GM23338 (cell line): ENCODE data around the gene NKAIN2. TPM values are rescaled to one million over a fixed set of nuclear protein-coding genes. Genes with fewer than 3 reads are reported as not detected.

Experiments
- ATAC-seq: fragments of 200-7000 bp; cut with Tn5 transposase; 3 replicates; pipeline ENCODE4 v1.9.1; 2020
- DNase-seq: peaks from one replicate; pipeline ENCODE4 v3.0.0-alpha.2; 2015; ENCODE audit warnings: low spot score
- H2AFZ ChIP-seq: fragments of 200-600 bp; sonication (generic); 2 replicates; pipeline ENCODE4 v1.8.0; 2016; ENCODE audit warnings: antibody characterized with exemption, mild to moderate bottlenecking, moderate library complexity
- H3F3A ChIP-seq: fragments of 200-600 bp; sonication (generic); replicated peaks from 2 replicates; pipeline ENCODE4 v1.8.0; 2017; ENCODE audit warnings: antibody characterized with exemption, mixed run types, low read depth
- H3K27ac ChIP-seq: fragments of 200-600 bp; sonication (generic); 2 replicates; pipeline ENCODE4 v1.6.1; 2016; ENCODE audit warnings: low read depth
- H3K27me3 ChIP-seq: fragments of 200-600 bp; sonication (generic); 2 replicates; pipeline ENCODE4 v1.8.0; 2016; ENCODE audit warnings: mild to moderate bottlenecking, mixed run types, moderate library complexity; ENCODE audit not compliant: insufficient read depth
- H3K36me3 ChIP-seq: fragments of 200-600 bp; sonication (generic); 2 replicates; pipeline ENCODE4 v1.8.0; 2016; ENCODE audit warnings: mild to moderate bottlenecking; ENCODE audit not compliant: insufficient read depth
- H3K4me1 ChIP-seq: fragments of 200-600 bp; sonication (generic); 2 replicates; pipeline ENCODE4 v1.8.0; 2016; ENCODE audit warnings: mild to moderate bottlenecking, moderate library complexity; ENCODE audit not compliant: insufficient read depth
- H3K4me2 ChIP-seq: fragments of 200-600 bp; sonication (generic); 2 replicates; pipeline ENCODE4 v1.7.1; 2017; ENCODE audit warnings: mixed run types
- H3K4me3 ChIP-seq: fragments of 200-600 bp; sonication (generic); 2 replicates; pipeline ENCODE4 v1.6.1; 2016; ENCODE audit warnings: mixed run types
- H3K79me2 ChIP-seq: fragments of 200-600 bp; sonication (generic); replicated peaks from 2 replicates; pipeline ENCODE4 v1.8.0; 2017; ENCODE audit warnings: mild to moderate bottlenecking; ENCODE audit not compliant: insufficient read depth
- H3K9me2 ChIP-seq: fragments of 200-600 bp; sonication (generic); 2 replicates; pipeline ENCODE4 v1.8.0; 2017; ENCODE audit not compliant: insufficient read depth
- H4K20me1 ChIP-seq: fragments of 200-600 bp; sonication (generic); replicated peaks from 2 replicates; pipeline ENCODE4 v1.8.0; 2017; ENCODE audit warnings: mild to moderate bottlenecking; ENCODE audit not compliant: insufficient read depth
- H3K27ac Mint-ChIP-seq: 2 replicates; pipeline ENCODE4 v1.8.0; 2020; ENCODE audit warnings: inconsistent platforms, mild to moderate bottlenecking, moderate library complexity, mixed read lengths
- H3K27me3 Mint-ChIP-seq: 3 replicates; pipeline ENCODE4 v1.8.0; 2022; ENCODE audit warnings: low read depth, mild to moderate bottlenecking, moderate library complexity, mixed read lengths, inconsistent platforms; ENCODE audit not compliant: insufficient read depth, poor library complexity
- H3K36me3 Mint-ChIP-seq: 3 replicates; pipeline ENCODE4 v1.8.0; 2021; ENCODE audit warnings: low read depth, mild to moderate bottlenecking, inconsistent platforms, moderate library complexity, mixed read lengths
- H3K4me1 Mint-ChIP-seq: 3 replicates; pipeline ENCODE4 v1.8.0; 2020; ENCODE audit warnings: mild to moderate bottlenecking, inconsistent platforms, mixed read lengths
- H3K4me3 Mint-ChIP-seq: 3 replicates; pipeline ENCODE4 v1.8.0; 2021; ENCODE audit warnings: moderate library complexity, mild to moderate bottlenecking, inconsistent platforms, mixed read lengths
- H3K9me3 Mint-ChIP-seq: 3 replicates; pipeline ENCODE4 v1.8.0; 2020; ENCODE audit warnings: moderate library complexity, mild to moderate bottlenecking, inconsistent platforms, mixed read lengths
- CREB1 ChIP-seq: fragments of 250-450 bp; sonication (Bioruptor Pico); IDR thresholded peaks from 2 replicates; pipeline ENCODE4 v1.5.0; 2020; ENCODE audit warnings: low read depth, mild to moderate bottlenecking, moderate library complexity
- CTCF ChIP-seq, 2 experiments: fragments of 200-600 bp in 1 of 2; sonication (generic) in 1 of 2; conservative IDR thresholded peaks; 2 replicates each; pipeline versions ENCODE4 v1.5.1 to v1.6.1; 2016 to 2017; ENCODE audit warnings: antibody characterized with exemption in 2 of 2, low read depth in 2 of 2, mild to moderate bottlenecking in 2 of 2, moderate library complexity in 1 of 2
- ETS1 ChIP-seq: IDR thresholded peaks from 2 replicates; pipeline ENCODE4 v1.6.1; 2016; ENCODE audit warnings: antibody characterized with exemption
- EZH2 ChIP-seq: fragments of 200-600 bp; sonication (generic); IDR thresholded peaks from one replicate; pipeline ENCODE4 v1.8.0; 2017; ENCODE audit warnings: antibody characterized with exemption, mild to moderate bottlenecking, low read depth; ENCODE audit not compliant: unreplicated experiment
- EZH2phosphoT487 ChIP-seq: fragments of 200-600 bp; sonication (generic); IDR thresholded peaks from one replicate; pipeline ENCODE4 v1.8.1; 2018; ENCODE audit warnings: antibody characterized with exemption; ENCODE audit not compliant: unreplicated experiment
- NANOG ChIP-seq: IDR thresholded peaks from 2 replicates; pipeline ENCODE4 v1.6.1; 2016; ENCODE audit warnings: antibody characterized with exemption, borderline replicate concordance
- POLR2AphosphoS5 ChIP-seq: IDR thresholded peaks from 2 replicates; pipeline ENCODE4 v1.6.1; 2016; ENCODE audit warnings: antibody characterized with exemption, low read depth
- REST ChIP-seq: IDR thresholded peaks from one replicate; pipeline ENCODE4 v1.6.1; 2018; ENCODE audit warnings: antibody characterized with exemption; ENCODE audit not compliant: unreplicated experiment
- STAT1 ChIP-seq: IDR thresholded peaks from one replicate; pipeline ENCODE4 v1.6.1; 2016; ENCODE audit warnings: antibody characterized with exemption; ENCODE audit not compliant: unreplicated experiment
- ZNF114 ChIP-seq: fragments of 250-450 bp; sonication (Bioruptor Pico); IDR thresholded peaks from 2 replicates; pipeline ENCODE4 v1.5.0; 2020; ENCODE audit warnings: mild to moderate bottlenecking, moderate library complexity
- ZNF331 ChIP-seq: fragments of 250-450 bp; sonication (Bioruptor Pico); IDR thresholded peaks from 2 replicates; pipeline ENCODE4 v1.5.0; 2020; ENCODE audit warnings: low read depth, mild to moderate bottlenecking, moderate library complexity
- ZNF462 ChIP-seq: fragments of 250-450 bp; sonication (Bioruptor Pico); IDR thresholded peaks from 2 replicates; pipeline ENCODE4 v1.5.0; 2020; ENCODE audit warnings: mild to moderate bottlenecking, moderate library complexity
- polyA plus RNA-seq: library from polyadenylated mRNA; unstranded; fragments of >200 nt; fragmentation: Nextera tagmentation; extraction: Ambion mirVana; gene quantifications from 2 replicates; pipeline ENCODE4 v1.2.1, GENCODE V29; 2016
- total RNA-seq: library from RNA; depleted of rRNA; stranded (reverse); fragments of >200 nt; shearing (Covaris generic); gene quantifications from 2 replicates; pipeline ENCODE4 v1.2.3, GENCODE V29; 2014

NKAIN2 gene
- total and polyA plus RNA-seq, 2 experiments from 2014 or later = 0.39 to 1.1 TPM

- Mint-ChIP-seq H3K27me3 (no peaks in the 10 kb centered on the region), H3K9me3 (no peaks in the 10 kb centered on the region), H3K4me3 (no peak overlapping the region), H3K27ac (no peak overlapping the region), H3K36me3 (no peaks in the 10 kb centered on the region; the same call in 2 of the 3 replicates), H3K4me1 (peaks cover 9% of the 10 kb centered on the region)
- H4K20me1 ChIP-seq = no peaks in the 10 kb centered on the region
- H3K36me3 ChIP-seq = no peaks in the 10 kb centered on the region
- TF ChIP-seq CTCF (conservative IDR thresholded peaks at IDR 0.05; ENCODE audit: low read depth in 2 of 2) (no peak), CREB1 (CRISPR knock-in tag) (no peak), ZNF462 (CRISPR knock-in tag) (no peak), NANOG (no peak), ETS1 (no peak), REST (no peak), EZH2phosphoT487 (no peak), POLR2AphosphoS5 (no peak), ZNF114 (CRISPR knock-in tag) (no peak), EZH2 (no peak), ZNF331 (CRISPR knock-in tag) (no peak), STAT1 (no peak)
- H3K27me3 ChIP-seq = no peaks in the 10 kb centered on the region
- H3K79me2 ChIP-seq = no peaks in the 10 kb centered on the region
- H3K4me3 ChIP-seq = no peak overlapping the region
- no peak overlapping the region for H3K27ac ChIP-seq
- H3K4me2 ChIP-seq = no peak overlapping the region
- peaks cover 5% of the 10 kb centered on the region for H3K4me1 ChIP-seq
- H2AFZ ChIP-seq = 0 out of 2 replicates have a peak overlapping the region, but pooled peaks have one; percentile 25
- no peak for ATAC-seq
- no peaks in the 10 kb centered on the region for H3F3A ChIP-seq
- DNase-seq = no peak
- H3K9me2 ChIP-seq = no peaks in the 10 kb centered on the region
Observed at GRCh38 chr6:124199286-124199685, 395.6 kb downstream of the NKAIN2 start.
